Stimulated activated CD4-positive, alpha-beta T cell treated with anti-CD3 and anti-CD28 coated beads, TNF-alpha, amount 100 ng/mL, for 24 hours (primary cell): ENCODE results near the gene INPP5A.
"Not testable (repeated sequence)": the region's sequence is repeated elsewhere in the genome, so short reads cannot be mapped to it uniquely, and the experiment has no call there.

Experiments
- DNase-seq, 3 experiments: peaks; one replicate each; pipeline ENCODE4 v3.0.0-alpha.2; 2020; ENCODE audit warnings: low read depth in 3 of 3

The INPP5A gene

GRCh38 chr10:132596742-132597279 is 59.2 kb downstream of the INPP5A start:
- DNase-seq: no peak

- no peak for DNase-seq
Observed at GRCh38 chr10:132597654-132598053, 60.1 kb downstream of the INPP5A start.

GRCh38 chr10:132599023-132599618 is 61.5 kb downstream of the INPP5A start:
- not testable (repeated sequence) for DNase-seq

GRCh38 chr10:132599732-132600131 is 62.1 kb downstream of the INPP5A start:
- no peak for DNase-seq

GRCh38 chr10:132600416-132600815 is 62.8 kb downstream of the INPP5A start:
- DNase-seq: no peak

GRCh38 chr10:132601567-132601966 is 64.0 kb downstream of the INPP5A start:
- no peak for DNase-seq

- no peak for DNase-seq
Observed at GRCh38 chr10:132602614-132603013, 65.0 kb downstream of the INPP5A start.

- DNase-seq: no peak
Observed at GRCh38 chr10:132603851-132604533, 66.4 kb downstream of the INPP5A start.

GRCh38 chr10:132604686-132605085 is 67.1 kb downstream of the INPP5A start:
- no peak for DNase-seq

GRCh38 chr10:132605390-132605789 is 67.8 kb downstream of the INPP5A start:
- no peak for DNase-seq

GRCh38 chr10:132606031-132606491 is 68.5 kb downstream of the INPP5A start:
- no peak for DNase-seq

GRCh38 chr10:132606536-132607316 is 69.1 kb downstream of the INPP5A start:
- no peak for DNase-seq

GRCh38 chr10:132607491-132607890 is 69.9 kb downstream of the INPP5A start:
- no peak for DNase-seq

- no peak for DNase-seq
Observed at GRCh38 chr10:132607961-132608495, 70.4 kb downstream of the INPP5A start.

GRCh38 chr10:132608511-132609195 is 71.1 kb downstream of the INPP5A start:
- no peak for DNase-seq

- DNase-seq: no peak
Observed at GRCh38 chr10:132609211-132609610, 71.6 kb downstream of the INPP5A start.

GRCh38 chr10:132610071-132610701 is 72.6 kb downstream of the INPP5A start:
- DNase-seq: no peak

GRCh38 chr10:132611026-132611910 is 73.7 kb downstream of the INPP5A start:
- DNase-seq: no peak

GRCh38 chr10:132611986-132612385 is 74.4 kb downstream of the INPP5A start:
- DNase-seq: peak in 1 of 3 experiments; percentile 6
